Trophoblast cell (in vitro differentiated cells and primary cell): Measurements from ENCODE around the gene WDR54.

Experiments used
- DNase-seq, 2 donors: peaks; one replicate each; pipeline ENCODE4 v3.0.0-alpha.2; 2016
- H2AFZ ChIP-seq: 2 replicates; pipeline ENCODE4 v1.6.1; 2013; ENCODE audit warnings: low read length, moderate library complexity, mild to moderate bottlenecking; ENCODE audit not compliant: insufficient read depth, poor library complexity
- H2AK5ac ChIP-seq: 2 replicates; pipeline ENCODE4 v1.6.1; 2013; ENCODE audit warnings: mild to moderate bottlenecking, low read length
- H2BK120ac ChIP-seq: 2 replicates; pipeline ENCODE4 v1.6.1; 2013; ENCODE audit warnings: low read length, mild to moderate bottlenecking, moderate library complexity; ENCODE audit not compliant: insufficient read depth, poor library complexity
- H2BK12ac ChIP-seq: 2 replicates; pipeline ENCODE4 v1.6.1; 2013; ENCODE audit warnings: mild to moderate bottlenecking, low read length, moderate library complexity
- H2BK5ac ChIP-seq: 2 replicates; pipeline ENCODE4 v1.6.1; 2013; ENCODE audit warnings: low read length, low read depth, moderate library complexity, mild to moderate bottlenecking; ENCODE audit not compliant: poor library complexity
- H3K14ac ChIP-seq: 2 replicates; pipeline ENCODE4 v1.6.1; 2013; ENCODE audit warnings: mild to moderate bottlenecking, low read length
- H3K18ac ChIP-seq: 2 replicates; pipeline ENCODE4 v1.6.1; 2013; ENCODE audit warnings: mild to moderate bottlenecking, low read length
- H3K23ac ChIP-seq: 2 replicates; pipeline ENCODE4 v1.6.1; 2013; ENCODE audit warnings: low read length
- H3K27ac ChIP-seq: 2 replicates; pipeline ENCODE4 v1.5.1; 2013; ENCODE audit warnings: low read depth, mild to moderate bottlenecking, inconsistent platforms, low read length, moderate library complexity
- H3K27me3 ChIP-seq: 2 replicates; pipeline ENCODE4 v1.6.1; 2013; ENCODE audit warnings: inconsistent platforms, mild to moderate bottlenecking, low read length, moderate library complexity; ENCODE audit not compliant: insufficient read depth
- H3K36me3 ChIP-seq, 2 experiments: 1 replicate in 1 of 2; 2 replicates in 1 of 2; pipeline ENCODE4 v1.6.1; 2013; ENCODE audit warnings: low read length in 2 of 2, mild to moderate bottlenecking in 2 of 2, moderate library complexity in 1 of 2; ENCODE audit not compliant: insufficient read depth in 2 of 2, control insufficient read depth in 1 of 2
- H3K4ac ChIP-seq: 2 replicates; pipeline ENCODE4 v1.6.1; 2013; ENCODE audit warnings: low read depth, mild to moderate bottlenecking, low read length, moderate library complexity
- H3K4me1 ChIP-seq, 2 experiments: 1 replicate in 1 of 2; 2 replicates in 1 of 2; pipeline ENCODE4 v1.6.1; 2013; ENCODE audit warnings: low read length in 2 of 2, mild to moderate bottlenecking in 2 of 2, moderate library complexity in 1 of 2; ENCODE audit not compliant: insufficient read depth in 2 of 2, control insufficient read depth in 1 of 2
- H3K4me2 ChIP-seq: 2 replicates; pipeline ENCODE4 v1.6.1; 2013; ENCODE audit warnings: inconsistent platforms, mild to moderate bottlenecking, low read length, moderate library complexity
- H3K4me3 ChIP-seq: 2 replicates; pipeline ENCODE4 v1.5.1; 2013; ENCODE audit warnings: mild to moderate bottlenecking, low read depth, low read length, inconsistent platforms
- H3K79me1 ChIP-seq: one replicate; pipeline ENCODE4 v1.6.1; 2013; ENCODE audit warnings: low read length
- H3K79me2 ChIP-seq: 2 replicates; pipeline ENCODE4 v1.6.1; 2013; ENCODE audit warnings: low read length, mild to moderate bottlenecking; ENCODE audit not compliant: control insufficient read depth, insufficient read depth, poor library complexity
- H3K9ac ChIP-seq: 2 replicates; pipeline ENCODE4 v1.6.1; 2013; ENCODE audit warnings: mild to moderate bottlenecking, low read length
- H3K9me3 ChIP-seq: 2 replicates; pipeline ENCODE4 v1.6.1; 2013; ENCODE audit warnings: low read depth, mild to moderate bottlenecking, control low read depth, inconsistent platforms, low read length; ENCODE audit not compliant: insufficient read depth
- H4K12ac ChIP-seq: 2 replicates; pipeline ENCODE4 v1.6.1; 2013; ENCODE audit warnings: low read depth, mild to moderate bottlenecking, low read length, moderate library complexity
- H4K8ac ChIP-seq: 2 replicates; pipeline ENCODE4 v1.6.1; 2013; ENCODE audit warnings: low read depth, mild to moderate bottlenecking, low read length, moderate library complexity
- H4K91ac ChIP-seq: one replicate; pipeline ENCODE4 v1.6.1; 2013; ENCODE audit warnings: low read depth, mild to moderate bottlenecking, low read length, moderate library complexity
- WGBS: extraction: QIAGEN DNeasy Blood & Tissue Kit; methylation state at CpG from one replicate; pipeline ENCODE4 v1.1.7; 2013; ENCODE audit warnings: missing lambda C conversion rate; ENCODE audit not compliant: insufficient read length, insufficient coverage; ENCODE audit errors: extremely low coverage; 5-methylcytosine and 5-hydroxymethylcytosine counted together

WDR54 gene

GRCh38 chr2:74428675-74429074, 7.1 kb downstream of the WDR54 start:
- H2BK120ac ChIP-seq: no peak overlapping the region
- no peak overlapping the region for H3K27ac ChIP-seq
- H3K79me1 ChIP-seq: no peaks in the 10 kb centered on the region
- no peaks in the 10 kb centered on the region for H3K4me1 ChIP-seq
- peaks cover 1% of the 10 kb centered on the region for H3K9me3 ChIP-seq
- no peak overlapping the region for H3K4me3 ChIP-seq
- no peaks in the 10 kb centered on the region for H3K27me3 ChIP-seq
- H2AFZ ChIP-seq: no peak overlapping the region
- no peaks in the 10 kb centered on the region for H3K79me2 ChIP-seq
- no peak overlapping the region for H2BK5ac ChIP-seq
- H2BK12ac ChIP-seq: no peak overlapping the region
- H3K36me3 ChIP-seq: peaks cover 63 to 76% of the 10 kb centered on the region in 2 experiments
- H3K14ac ChIP-seq: no peak overlapping the region
- no peak overlapping the region for H3K9ac ChIP-seq
- no CpG with 5 or more reads among the region's 5 CpGs for WGBS
- no peak overlapping the region for H3K4me2 ChIP-seq
- DNase-seq: no peak
- H3K23ac ChIP-seq: no peak overlapping the region
- H3K4ac ChIP-seq: no peak overlapping the region
- H4K12ac ChIP-seq: no peak overlapping the region
- no peak overlapping the region for H4K91ac ChIP-seq
- H3K18ac ChIP-seq: no peak overlapping the region
- no peak overlapping the region for H2AK5ac ChIP-seq
- H4K8ac ChIP-seq: no peak overlapping the region

- no peaks in the 10 kb centered on the region for H3K79me2 ChIP-seq
- H3K4me2 ChIP-seq: no peak overlapping the region
- no peak overlapping the region for H3K4ac ChIP-seq
- H2BK5ac ChIP-seq: no peak overlapping the region
- no CpG with 5 or more reads among the region's 18 CpGs for WGBS
- no peak overlapping the region for H2AK5ac ChIP-seq
- H2AFZ ChIP-seq: no peak overlapping the region
- no peaks in the 10 kb centered on the region for H3K4me1 ChIP-seq
- H3K27me3 ChIP-seq: no peaks in the 10 kb centered on the region
- peaks cover 66 to 77% of the 10 kb centered on the region in 2 experiments for H3K36me3 ChIP-seq
- no peak overlapping the region for H2BK120ac ChIP-seq
- H3K23ac ChIP-seq: no peak overlapping the region
- no peak overlapping the region for H2BK12ac ChIP-seq
- H3K18ac ChIP-seq: no peak overlapping the region
- H4K91ac ChIP-seq: no peak overlapping the region
- no peak overlapping the region for H3K14ac ChIP-seq
- H3K27ac ChIP-seq: no peak overlapping the region
- H3K9me3 ChIP-seq: peaks cover 1% of the 10 kb centered on the region
- H3K4me3 ChIP-seq: no peak overlapping the region
- no peak overlapping the region for H4K8ac ChIP-seq
- no peak for DNase-seq
- H3K79me1 ChIP-seq: no peaks in the 10 kb centered on the region
- H4K12ac ChIP-seq: no peak overlapping the region
- no peak overlapping the region for H3K9ac ChIP-seq
Observed at GRCh38 chr2:74429487-74430451, 8.2 kb downstream of the WDR54 start.

- H3K4ac ChIP-seq: no peak overlapping the region
- peaks cover 1% of the 10 kb centered on the region for H3K9me3 ChIP-seq
- no peak overlapping the region for H4K12ac ChIP-seq
- H3K4me3 ChIP-seq: no peak overlapping the region
- no peaks in the 10 kb centered on the region for H3K27me3 ChIP-seq
- H2AK5ac ChIP-seq: no peak overlapping the region
- H3K4me1 ChIP-seq: no peaks in the 10 kb centered on the region
- no peak overlapping the region for H3K18ac ChIP-seq
- no peak overlapping the region for H3K4me2 ChIP-seq
- DNase-seq: no peak
- no peaks in the 10 kb centered on the region for H3K79me2 ChIP-seq
- H3K9ac ChIP-seq: no peak overlapping the region
- no peak overlapping the region for H2AFZ ChIP-seq
- H3K14ac ChIP-seq: no peak overlapping the region
- H4K8ac ChIP-seq: no peak overlapping the region
- peaks cover 62 to 78% of the 10 kb centered on the region in 2 experiments for H3K36me3 ChIP-seq
- no peaks in the 10 kb centered on the region for H3K79me1 ChIP-seq
- no peak overlapping the region for H4K91ac ChIP-seq
- no peak overlapping the region for H2BK12ac ChIP-seq
- no peak overlapping the region for H3K27ac ChIP-seq
- H2BK5ac ChIP-seq: no peak overlapping the region
- no peak overlapping the region for H2BK120ac ChIP-seq
- no peak overlapping the region for H3K23ac ChIP-seq
- no CpG with 5 or more reads among the region's 11 CpGs for WGBS
Observed at GRCh38 chr2:74430502-74430901, 9.0 kb downstream of the WDR54 start.

- H3K18ac ChIP-seq: peak overlapping the region; percentile 9
- no peak overlapping the region for H2BK5ac ChIP-seq
- H3K36me3 ChIP-seq: peaks cover 33 to 40% of the 10 kb centered on the region in 2 experiments
- no peak overlapping the region for H3K14ac ChIP-seq
- H3K79me1 ChIP-seq: peaks cover 16% of the 10 kb centered on the region
- no peak overlapping the region for H3K27ac ChIP-seq
- DNase-seq: no peak
- no peak overlapping the region for H2BK120ac ChIP-seq
- H3K9me3 ChIP-seq: peaks cover 1% of the 10 kb centered on the region
- no peak overlapping the region for H3K23ac ChIP-seq
- no peak overlapping the region for H3K4me2 ChIP-seq
- no peak overlapping the region for H4K91ac ChIP-seq
- no peak overlapping the region for H3K4me3 ChIP-seq
- H3K9ac ChIP-seq: no peak overlapping the region
- H4K8ac ChIP-seq: no peak overlapping the region
- WGBS: no CpG with 5 or more reads among the region's 43 CpGs
- H2BK12ac ChIP-seq: no peak overlapping the region
- peak overlapping the region; percentile 52 for H3K4ac ChIP-seq
- H3K27me3 ChIP-seq: no peaks in the 10 kb centered on the region
- H2AFZ ChIP-seq: no peak overlapping the region
- H3K79me2 ChIP-seq: peaks cover 32% of the 10 kb centered on the region
- no peak overlapping the region for H4K12ac ChIP-seq
- no peak overlapping the region for H2AK5ac ChIP-seq
- H3K4me1 ChIP-seq: peaks cover 14% of the 10 kb centered on the region in 2 experiments
Observed at GRCh38 chr2:74436111-74436805, 14.7 kb downstream of the WDR54 start.
